ENCODE results near the gene EYS. TPM values are rescaled to one million over a fixed set of nuclear protein-coding genes. Genes with fewer than 3 reads are reported as not detected.

Gene EYS
- total RNA-seq, 1 donor from 2014 or later = 2.1 TPM

GRCh38 chr6:64213697-64214096 is 1493.3 kb downstream of the EYS start:
- H3K4me3 ChIP-seq (ENCODE audit: low read length in 3 of 3) = no peak overlapping the region
- no peak overlapping the region for H3K9ac ChIP-seq (ENCODE audit: low read depth in 1 of 3, low read length in 3 of 3)
- no peaks in the 10 kb centered on the region for H3K9me3 ChIP-seq (ENCODE audit: control insufficient read depth in 3 of 3, low read length in 3 of 3)
- H3K27me3 ChIP-seq (ENCODE audit: control insufficient read depth in 3 of 3, insufficient read depth in 3 of 3, low read length in 3 of 3) = no peaks in the 10 kb centered on the region
- H3K36me3 ChIP-seq (ENCODE audit: control insufficient read depth in 3 of 3, insufficient read depth in 3 of 3, low read length in 3 of 3) = no peaks in the 10 kb centered on the region
- no peaks in the 10 kb centered on the region for H3K4me1 ChIP-seq (ENCODE audit: control insufficient read depth in 3 of 3, insufficient read depth in 3 of 3, low read length in 3 of 3)
- H3K27ac ChIP-seq (ENCODE audit: low read depth, low read length) = no peak overlapping the region

GRCh38 chr6:64197246-64197645 is 1509.8 kb downstream of the EYS start:
- H3K4me1 ChIP-seq (ENCODE audit: control insufficient read depth in 3 of 3, insufficient read depth in 3 of 3, low read length in 3 of 3) = no peaks in the 10 kb centered on the region
- no peak overlapping the region for H3K9ac ChIP-seq (ENCODE audit: low read depth in 1 of 3, low read length in 3 of 3)
- no peak overlapping the region for H3K27ac ChIP-seq (ENCODE audit: low read depth, low read length)
- no peaks in the 10 kb centered on the region for H3K27me3 ChIP-seq (ENCODE audit: control insufficient read depth in 3 of 3, insufficient read depth in 3 of 3, low read length in 3 of 3)
- no peak overlapping the region for H3K4me3 ChIP-seq (ENCODE audit: low read length in 3 of 3)
- H3K9me3 ChIP-seq (ENCODE audit: control insufficient read depth in 3 of 3, low read length in 3 of 3) = no peaks in the 10 kb centered on the region
- no peaks in the 10 kb centered on the region for H3K36me3 ChIP-seq (ENCODE audit: control insufficient read depth in 3 of 3, insufficient read depth in 3 of 3, low read length in 3 of 3)

- H3K4me1 ChIP-seq (ENCODE audit: control insufficient read depth in 3 of 3, insufficient read depth in 3 of 3, low read length in 3 of 3) = no peaks in the 10 kb centered on the region
- H3K36me3 ChIP-seq (ENCODE audit: control insufficient read depth in 3 of 3, insufficient read depth in 3 of 3, low read length in 3 of 3) = no peaks in the 10 kb centered on the region
- H3K4me3 ChIP-seq (ENCODE audit: low read length in 3 of 3) = no peak overlapping the region
- H3K9me3 ChIP-seq (ENCODE audit: control insufficient read depth in 3 of 3, low read length in 3 of 3) = no peaks in the 10 kb centered on the region
- H3K9ac ChIP-seq (ENCODE audit: low read depth in 1 of 3, low read length in 3 of 3) = no peak overlapping the region
- H3K27ac ChIP-seq (ENCODE audit: low read depth, low read length) = no peak overlapping the region
- H3K27me3 ChIP-seq (ENCODE audit: control insufficient read depth in 3 of 3, insufficient read depth in 3 of 3, low read length in 3 of 3) = no peaks in the 10 kb centered on the region
Observed at GRCh38 chr6:64186592-64186991, 1520.4 kb downstream of the EYS start.

GRCh38 chr6:64185621-64186020 is 1521.4 kb downstream of the EYS start:
- Histone ChIP-seq H3K36me3 (ENCODE audit: control insufficient read depth in 3 of 3, insufficient read depth in 3 of 3, low read length in 3 of 3) (no peaks in the 10 kb centered on the region), H3K4me1 (ENCODE audit: control insufficient read depth in 3 of 3, insufficient read depth in 3 of 3, low read length in 3 of 3) (no peaks in the 10 kb centered on the region), H3K27me3 (ENCODE audit: control insufficient read depth in 3 of 3, insufficient read depth in 3 of 3, low read length in 3 of 3) (no peaks in the 10 kb centered on the region), H3K27ac (ENCODE audit: low read depth, low read length) (no peak overlapping the region), H3K9ac (ENCODE audit: low read depth in 1 of 3, low read length in 3 of 3) (no peak overlapping the region), H3K9me3 (ENCODE audit: control insufficient read depth in 3 of 3, low read length in 3 of 3) (no peaks in the 10 kb centered on the region), H3K4me3 (ENCODE audit: low read length in 3 of 3) (no peak overlapping the region)

GRCh38 chr6:64175296-64175695 is 1531.7 kb downstream of the EYS start:
- Histone ChIP-seq H3K9me3 (ENCODE audit: control insufficient read depth in 3 of 3, low read length in 3 of 3) (no peaks in the 10 kb centered on the region), H3K27ac (ENCODE audit: low read depth, low read length) (no peak overlapping the region), H3K4me3 (ENCODE audit: low read length in 3 of 3) (no peak overlapping the region), H3K9ac (ENCODE audit: low read depth in 1 of 3, low read length in 3 of 3) (no peak overlapping the region), H3K36me3 (ENCODE audit: control insufficient read depth in 3 of 3, insufficient read depth in 3 of 3, low read length in 3 of 3) (no peaks in the 10 kb centered on the region), H3K27me3 (ENCODE audit: control insufficient read depth in 3 of 3, insufficient read depth in 3 of 3, low read length in 3 of 3) (no peaks in the 10 kb centered on the region), H3K4me1 (ENCODE audit: control insufficient read depth in 3 of 3, insufficient read depth in 3 of 3, low read length in 3 of 3) (no peaks in the 10 kb centered on the region)

GRCh38 chr6:64170316-64170715 is 1536.7 kb downstream of the EYS start:
- Histone ChIP-seq H3K27me3 (ENCODE audit: control insufficient read depth in 3 of 3, insufficient read depth in 3 of 3, low read length in 3 of 3) (no peaks in the 10 kb centered on the region), H3K4me3 (ENCODE audit: low read length in 3 of 3) (no peak overlapping the region), H3K9ac (ENCODE audit: low read depth in 1 of 3, low read length in 3 of 3) (no peak overlapping the region), H3K4me1 (ENCODE audit: control insufficient read depth in 3 of 3, insufficient read depth in 3 of 3, low read length in 3 of 3) (no peaks in the 10 kb centered on the region), H3K9me3 (ENCODE audit: control insufficient read depth in 3 of 3, low read length in 3 of 3) (no peaks in the 10 kb centered on the region), H3K27ac (ENCODE audit: low read depth, low read length) (no peak overlapping the region), H3K36me3 (ENCODE audit: control insufficient read depth in 3 of 3, insufficient read depth in 3 of 3, low read length in 3 of 3) (no peaks in the 10 kb centered on the region)

GRCh38 chr6:64160486-64160885 is 1546.5 kb downstream of the EYS start:
- H3K27ac ChIP-seq (ENCODE audit: low read depth, low read length) = no peak overlapping the region
- H3K4me3 ChIP-seq (ENCODE audit: low read length in 3 of 3) = no peak overlapping the region
- H3K36me3 ChIP-seq (ENCODE audit: control insufficient read depth in 3 of 3, insufficient read depth in 3 of 3, low read length in 3 of 3) = no peaks in the 10 kb centered on the region
- H3K4me1 ChIP-seq (ENCODE audit: control insufficient read depth in 3 of 3, insufficient read depth in 3 of 3, low read length in 3 of 3) = no peaks in the 10 kb centered on the region
- H3K9me3 ChIP-seq (ENCODE audit: control insufficient read depth in 3 of 3, low read length in 3 of 3) = no peaks in the 10 kb centered on the region
- H3K27me3 ChIP-seq (ENCODE audit: control insufficient read depth in 3 of 3, insufficient read depth in 3 of 3, low read length in 3 of 3) = no peaks in the 10 kb centered on the region
- no peak overlapping the region for H3K9ac ChIP-seq (ENCODE audit: low read depth in 1 of 3, low read length in 3 of 3)

GRCh38 chr6:64155063-64155462 is 1552.0 kb downstream of the EYS start:
- no peaks in the 10 kb centered on the region for H3K4me1 ChIP-seq (ENCODE audit: control insufficient read depth in 3 of 3, insufficient read depth in 3 of 3, low read length in 3 of 3)
- no peaks in the 10 kb centered on the region for H3K9me3 ChIP-seq (ENCODE audit: control insufficient read depth in 3 of 3, low read length in 3 of 3)
- no peak overlapping the region for H3K4me3 ChIP-seq (ENCODE audit: low read length in 3 of 3)
- H3K9ac ChIP-seq (ENCODE audit: low read depth in 1 of 3, low read length in 3 of 3) = no peak overlapping the region
- H3K27me3 ChIP-seq (ENCODE audit: control insufficient read depth in 3 of 3, insufficient read depth in 3 of 3, low read length in 3 of 3) = no peaks in the 10 kb centered on the region
- H3K27ac ChIP-seq (ENCODE audit: low read depth, low read length) = no peak overlapping the region
- H3K36me3 ChIP-seq (ENCODE audit: control insufficient read depth in 3 of 3, insufficient read depth in 3 of 3, low read length in 3 of 3) = no peaks in the 10 kb centered on the region

- Histone ChIP-seq H3K36me3 (ENCODE audit: control insufficient read depth in 3 of 3, insufficient read depth in 3 of 3, low read length in 3 of 3) (no peaks in the 10 kb centered on the region), H3K4me3 (ENCODE audit: low read length in 3 of 3) (no peak overlapping the region), H3K9ac (ENCODE audit: low read depth in 1 of 3, low read length in 3 of 3) (no peak overlapping the region), H3K4me1 (ENCODE audit: control insufficient read depth in 3 of 3, insufficient read depth in 3 of 3, low read length in 3 of 3) (no peaks in the 10 kb centered on the region), H3K9me3 (ENCODE audit: control insufficient read depth in 3 of 3, low read length in 3 of 3) (no peaks in the 10 kb centered on the region), H3K27me3 (ENCODE audit: control insufficient read depth in 3 of 3, insufficient read depth in 3 of 3, low read length in 3 of 3) (no peaks in the 10 kb centered on the region), H3K27ac (ENCODE audit: low read depth, low read length) (no peak overlapping the region)
Observed at GRCh38 chr6:64146876-64147275, 1560.2 kb downstream of the EYS start.

- H3K36me3 ChIP-seq (ENCODE audit: control insufficient read depth in 3 of 3, insufficient read depth in 3 of 3, low read length in 3 of 3) = no peaks in the 10 kb centered on the region
- H3K4me1 ChIP-seq (ENCODE audit: control insufficient read depth in 3 of 3, insufficient read depth in 3 of 3, low read length in 3 of 3) = no peaks in the 10 kb centered on the region
- H3K4me3 ChIP-seq (ENCODE audit: low read length in 3 of 3) = no peak overlapping the region
- H3K27me3 ChIP-seq (ENCODE audit: control insufficient read depth in 3 of 3, insufficient read depth in 3 of 3, low read length in 3 of 3) = no peaks in the 10 kb centered on the region
- no peak overlapping the region for H3K9ac ChIP-seq (ENCODE audit: low read depth in 1 of 3, low read length in 3 of 3)
- no peaks in the 10 kb centered on the region for H3K9me3 ChIP-seq (ENCODE audit: control insufficient read depth in 3 of 3, low read length in 3 of 3)
- no peak overlapping the region for H3K27ac ChIP-seq (ENCODE audit: low read depth, low read length)
Observed at GRCh38 chr6:64146094-64146493, 1560.9 kb downstream of the EYS start.

GRCh38 chr6:64145658-64146057 is 1561.4 kb downstream of the EYS start:
- H3K9me3 ChIP-seq (ENCODE audit: control insufficient read depth in 3 of 3, low read length in 3 of 3) = no peaks in the 10 kb centered on the region
- H3K9ac ChIP-seq (ENCODE audit: low read depth in 1 of 3, low read length in 3 of 3) = no peak overlapping the region
- H3K27me3 ChIP-seq (ENCODE audit: control insufficient read depth in 3 of 3, insufficient read depth in 3 of 3, low read length in 3 of 3) = no peaks in the 10 kb centered on the region
- no peaks in the 10 kb centered on the region for H3K36me3 ChIP-seq (ENCODE audit: control insufficient read depth in 3 of 3, insufficient read depth in 3 of 3, low read length in 3 of 3)
- no peaks in the 10 kb centered on the region for H3K4me1 ChIP-seq (ENCODE audit: control insufficient read depth in 3 of 3, insufficient read depth in 3 of 3, low read length in 3 of 3)
- H3K27ac ChIP-seq (ENCODE audit: low read depth, low read length) = no peak overlapping the region
- H3K4me3 ChIP-seq (ENCODE audit: low read length in 3 of 3) = no peak overlapping the region

All from skeletal muscle tissue (tissue), 4 donors.